ENCODE results near the gene LUM. TPM values are rescaled to one million over a fixed set of nuclear protein-coding genes. Genes with fewer than 3 reads are reported as not detected.

The LUM gene
- total and polyA plus RNA-seq, 2 of the 4 experiments (the other 2 are of a cell fraction): 50.0 to 70.5 TPM

DNA sequence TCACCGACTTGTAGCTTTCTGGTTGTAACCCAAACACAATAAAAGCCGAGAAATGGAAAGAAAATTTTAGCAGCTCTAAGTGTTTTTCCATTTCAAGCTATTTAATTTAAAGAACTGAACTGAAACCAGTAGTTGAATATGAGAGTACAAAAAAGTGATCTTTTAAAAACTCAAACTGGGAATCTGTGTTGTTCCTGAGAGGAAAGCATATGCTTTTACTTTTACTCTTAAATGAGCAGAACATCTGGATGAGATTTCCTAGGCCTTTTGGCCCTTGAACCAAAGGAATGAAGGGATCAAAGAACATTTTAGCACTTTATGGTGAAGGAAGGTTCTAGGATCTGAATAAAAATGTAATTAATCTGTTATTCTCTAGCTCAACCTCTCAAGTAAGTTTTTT is 54.8 kb downstream of the LUM start:
- Histone ChIP-seq H3K14ac (replicated peaks; ENCODE audit: low read depth, low read length) (no peak overlapping the region), H3K9me1 (ENCODE audit: insufficient read depth, low read length) (no peaks in the 10 kb centered on the region), H3K56ac (ENCODE audit: extremely low read depth, insufficient read depth, low read length) (no peak overlapping the region), H4K5ac (ENCODE audit: low read depth, low read length) (no peak overlapping the region), H2BK5ac (ENCODE audit: low read depth, low read length, poor library complexity, severe bottlenecking) (no peak overlapping the region), H2BK20ac (ENCODE audit: low read depth, low read length) (no peak overlapping the region), H3K4me2 (ENCODE audit: low read depth, low read length) (no peak overlapping the region), H4K20me1 (ENCODE audit: insufficient read depth, low read length) (no peaks in the 10 kb centered on the region), H4K91ac (ENCODE audit: insufficient read depth, low read depth, low read length) (no peak overlapping the region), H2AK5ac (ENCODE audit: low read depth, low read length) (no peak overlapping the region), H2AK9ac (replicated peaks; ENCODE audit: low read depth, low read length, poor library complexity) (no peak overlapping the region), H3K9me3 (ENCODE audit: control insufficient read depth, insufficient read depth, low read length) (no peaks in the 10 kb centered on the region), H3K36me3 (ENCODE audit: control insufficient read depth, insufficient read depth, low read length) (no peaks in the 10 kb centered on the region), H2BK120ac (ENCODE audit: low read depth, low read length) (no peak overlapping the region), H2BK15ac (ENCODE audit: low read depth, low read length) (no peak overlapping the region), H2AFZ (replicated peaks; ENCODE audit: low read length, poor library complexity) (no peak overlapping the region), H3K18ac (ENCODE audit: low read depth, low read length) (no peak overlapping the region), H3K4ac (ENCODE audit: low read depth, low read length) (no peak overlapping the region), H3K27ac (ENCODE audit: insufficient read depth, low read length) (no peak overlapping the region), H3K27me3 (ENCODE audit: control insufficient read depth, insufficient read depth, low read length) (no peaks in the 10 kb centered on the region), H3K9ac (ENCODE audit: low read depth, low read length) (no peak overlapping the region), H3K4me1 (ENCODE audit: control insufficient read depth, insufficient read depth, low read length) (no peaks in the 10 kb centered on the region), H4K8ac (ENCODE audit: low read depth in 2 of 2, low read length in 2 of 2) (no peak overlapping the region), H3K4me3 (ENCODE audit: insufficient read depth, low read depth, low read length) (no peak overlapping the region), H3K79me1 (ENCODE audit: low read depth in 1 of 2, low read length in 2 of 2) (no peaks in the 10 kb centered on the region), H3K23ac (ENCODE audit: low read depth, low read length) (no peak overlapping the region)
- ATAC-seq (ENCODE audit: low read depth) (no peak), DNase-seq (no peak)
- POLR2A ChIA-PET (ENCODE audit: unreplicated experiment): no interaction called here
- TF ChIP-seq, protein P1, sequence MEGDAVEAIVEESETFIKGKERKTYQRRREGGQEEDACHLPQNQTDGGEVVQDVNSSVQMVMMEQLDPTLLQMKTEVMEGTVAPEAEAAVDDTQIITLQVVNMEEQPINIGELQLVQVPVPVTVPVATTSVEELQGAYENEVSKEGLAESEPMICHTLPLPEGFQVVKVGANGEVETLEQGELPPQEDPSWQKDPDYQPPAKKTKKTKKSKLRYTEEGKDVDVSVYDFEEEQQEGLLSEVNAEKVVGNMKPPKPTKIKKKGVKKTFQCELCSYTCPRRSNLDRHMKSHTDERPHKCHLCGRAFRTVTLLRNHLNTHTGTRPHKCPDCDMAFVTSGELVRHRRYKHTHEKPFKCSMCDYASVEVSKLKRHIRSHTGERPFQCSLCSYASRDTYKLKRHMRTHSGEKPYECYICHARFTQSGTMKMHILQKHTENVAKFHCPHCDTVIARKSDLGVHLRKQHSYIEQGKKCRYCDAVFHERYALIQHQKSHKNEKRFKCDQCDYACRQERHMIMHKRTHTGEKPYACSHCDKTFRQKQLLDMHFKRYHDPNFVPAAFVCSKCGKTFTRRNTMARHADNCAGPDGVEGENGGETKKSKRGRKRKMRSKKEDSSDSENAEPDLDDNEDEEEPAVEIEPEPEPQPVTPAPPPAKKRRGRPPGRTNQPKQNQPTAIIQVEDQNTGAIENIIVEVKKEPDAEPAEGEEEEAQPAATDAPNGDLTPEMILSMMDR (conservative IDR thresholded peaks at IDR 0.05; ENCODE audit: low read depth, low read length): no peak
- TF ChIP-seq, protein P2, sequence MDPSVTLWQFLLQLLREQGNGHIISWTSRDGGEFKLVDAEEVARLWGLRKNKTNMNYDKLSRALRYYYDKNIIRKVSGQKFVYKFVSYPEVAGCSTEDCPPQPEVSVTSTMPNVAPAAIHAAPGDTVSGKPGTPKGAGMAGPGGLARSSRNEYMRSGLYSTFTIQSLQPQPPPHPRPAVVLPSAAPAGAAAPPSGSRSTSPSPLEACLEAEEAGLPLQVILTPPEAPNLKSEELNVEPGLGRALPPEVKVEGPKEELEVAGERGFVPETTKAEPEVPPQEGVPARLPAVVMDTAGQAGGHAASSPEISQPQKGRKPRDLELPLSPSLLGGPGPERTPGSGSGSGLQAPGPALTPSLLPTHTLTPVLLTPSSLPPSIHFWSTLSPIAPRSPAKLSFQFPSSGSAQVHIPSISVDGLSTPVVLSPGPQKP (IDR thresholded peaks at IDR 0.05; ENCODE audit: borderline replicate concordance, low read depth, low read length): no peak
- no peak for TF ChIP-seq CHD1 (IDR thresholded peaks at IDR 0.05; ENCODE audit: low read depth, low read length)
- no peak for TF ChIP-seq BHLHE40 (IDR thresholded peaks at IDR 0.05; ENCODE audit: low read depth, low read length)
- no peak for TF ChIP-seq MXI1 (IDR thresholded peaks at IDR 0.05; ENCODE audit: borderline replicate concordance, low read depth, low read length)
- no peak for TF ChIP-seq RAD21 (IDR thresholded peaks at IDR 0.05; ENCODE audit: low read length)
- TF ChIP-seq RFX5 (IDR thresholded peaks at IDR 0.05; ENCODE audit: low read depth, low read length): no peak
- no peak for TF ChIP-seq RCOR1 (IDR thresholded peaks at IDR 0.05; ENCODE audit: insufficient replicate concordance, low read length)
- TF ChIP-seq POLR2A (IDR thresholded peaks at IDR 0.05; ENCODE audit: low read depth, low read length): no peak
- no peak for TF ChIP-seq SMC3 (IDR thresholded peaks at IDR 0.05; ENCODE audit: low read depth, low read length)
- TF ChIP-seq, protein P3, sequence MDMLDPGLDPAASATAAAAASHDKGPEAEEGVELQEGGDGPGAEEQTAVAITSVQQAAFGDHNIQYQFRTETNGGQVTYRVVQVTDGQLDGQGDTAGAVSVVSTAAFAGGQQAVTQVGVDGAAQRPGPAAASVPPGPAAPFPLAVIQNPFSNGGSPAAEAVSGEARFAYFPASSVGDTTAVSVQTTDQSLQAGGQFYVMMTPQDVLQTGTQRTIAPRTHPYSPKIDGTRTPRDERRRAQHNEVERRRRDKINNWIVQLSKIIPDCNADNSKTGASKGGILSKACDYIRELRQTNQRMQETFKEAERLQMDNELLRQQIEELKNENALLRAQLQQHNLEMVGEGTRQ (IDR thresholded peaks at IDR 0.05; ENCODE audit: low read depth, low read length): no peak
- no peak for TF ChIP-seq MAZ (IDR thresholded peaks at IDR 0.05; ENCODE audit: borderline replicate concordance, low read depth, low read length)
- TF ChIP-seq FOS (IDR thresholded peaks at IDR 0.05; ENCODE audit: low read depth, low read length): no peak
- TF ChIP-seq MAFK (IDR thresholded peaks at IDR 0.05; ENCODE audit: low read depth, low read length): no peak
- TF ChIP-seq NFE2L2 (IDR thresholded peaks at IDR 0.05; ENCODE audit: low read depth, low read length): no peak
- CTCF ChIA-PET: no interaction called here
- in situ Hi-C loops (cut with MboI; ENCODE audit: low sequenced_read_pairs) (no loop called here), intact Hi-C loops (cut with micrococcal nuclease) (loop anchor here (5.0 kb wide), 1 partner anchor 49 kb away; no protein-coding TSS in a partner anchor), dilution Hi-C loops (cut with HindIII; ENCODE audit: low sequenced_read_pairs, unreplicated experiment) (no loop called here)
- BruUV-seq (replicated peaks): no TSS peak
- WGBS, 2 experiments (ENCODE audit: extremely low coverage in 2 of 2, insufficient read length in 1 of 2): no CpG with 5 or more reads among the region's 2 CpGs
